Fibroblast of mammary gland (primary cell): ENCODE data around the gene TRABD2A.

ENCODE experiments used
- DNase-seq: peaks from one replicate; pipeline ENCODE4 v3.0.0-alpha.2; 2010; ENCODE audit warnings: low read depth
- H3K4me3 ChIP-seq: 2 replicates; pipeline ENCODE4 v1.5.1; 2011; ENCODE audit warnings: low read depth, mild to moderate bottlenecking, low read length, moderate library complexity; ENCODE audit not compliant: control insufficient read depth
- CTCF ChIP-seq: conservative IDR thresholded peaks from 2 replicates; pipeline ENCODE4 v1.5.1; 2011; ENCODE audit warnings: low read depth, low read length, inconsistent platforms; ENCODE audit not compliant: control insufficient read depth, insufficient read depth

The TRABD2A gene

GRCh38 chr2:84836215-84836614, 44.7 kb downstream of the TRABD2A start:
- no peak overlapping the region for H3K4me3 ChIP-seq
- TF ChIP-seq CTCF, result no peak
- no peak for DNase-seq

- DNase-seq, result no peak
- TF ChIP-seq CTCF, result no peak
- no peak overlapping the region for H3K4me3 ChIP-seq
Observed at GRCh38 chr2:84833481-84834150, 47.3 kb downstream of the TRABD2A start.

GRCh38 chr2:84832772-84833461, 48.0 kb downstream of the TRABD2A start:
- DNase-seq, result no peak
- H3K4me3 ChIP-seq, result no peak overlapping the region
- TF ChIP-seq CTCF, result no peak

- DNase-seq, result no peak
- TF ChIP-seq CTCF, result no peak
- H3K4me3 ChIP-seq, result no peak overlapping the region
Observed at GRCh38 chr2:84830758-84831500, 50.0 kb downstream of the TRABD2A start.

GRCh38 chr2:84830095-84830494, 50.8 kb downstream of the TRABD2A start:
- no peak for DNase-seq
- no peak overlapping the region for H3K4me3 ChIP-seq
- TF ChIP-seq CTCF, result no peak

- no peak for TF ChIP-seq CTCF
- no peak for DNase-seq
- H3K4me3 ChIP-seq, result no peak overlapping the region
Observed at GRCh38 chr2:84829693-84830092, 51.2 kb downstream of the TRABD2A start.
